Measurements from ENCODE around the gene EBF4.

Gene EBF4

GRCh38 chr20:2745060-2745910 is 52.7 kb downstream of the EBF4 start:
- DNase-seq, result no peak

DNA sequence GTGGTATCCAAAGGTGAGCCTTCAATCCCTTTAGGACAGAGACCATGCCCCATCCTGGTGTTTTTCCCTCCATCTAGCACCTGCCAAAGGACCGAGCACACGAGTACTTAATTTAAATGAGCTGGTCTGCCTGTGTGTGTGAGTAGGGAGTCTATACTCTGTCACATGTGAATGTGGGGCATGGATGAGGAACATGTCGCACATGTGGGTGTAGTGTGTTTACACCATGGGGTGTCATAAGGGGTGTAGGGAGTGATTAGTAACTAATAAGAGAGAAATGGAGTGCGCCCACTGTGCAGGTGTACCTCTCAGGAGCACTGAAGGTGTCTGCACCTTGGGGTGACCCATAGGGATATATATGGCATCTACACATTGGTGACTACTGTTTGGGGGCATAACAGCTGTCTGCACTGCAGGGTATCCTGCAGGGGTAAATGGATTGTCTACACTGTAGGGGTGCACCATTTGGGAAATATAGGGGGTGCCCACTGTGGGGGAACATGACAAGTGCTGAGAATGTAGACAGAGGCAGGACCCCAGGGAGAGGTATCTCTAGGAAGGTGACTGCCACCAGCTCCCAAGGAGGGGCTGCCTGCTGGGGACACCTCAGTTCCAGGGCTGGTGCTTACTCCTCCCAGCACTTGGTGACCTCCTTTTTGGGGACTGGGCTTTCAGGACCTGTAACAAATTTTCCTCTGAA is 53.5 kb downstream of the EBF4 start:
- no peak for DNase-seq

GRCh38 chr20:2746636-2747265 is 54.2 kb downstream of the EBF4 start:
- DNase-seq, result no peak

DNA sequence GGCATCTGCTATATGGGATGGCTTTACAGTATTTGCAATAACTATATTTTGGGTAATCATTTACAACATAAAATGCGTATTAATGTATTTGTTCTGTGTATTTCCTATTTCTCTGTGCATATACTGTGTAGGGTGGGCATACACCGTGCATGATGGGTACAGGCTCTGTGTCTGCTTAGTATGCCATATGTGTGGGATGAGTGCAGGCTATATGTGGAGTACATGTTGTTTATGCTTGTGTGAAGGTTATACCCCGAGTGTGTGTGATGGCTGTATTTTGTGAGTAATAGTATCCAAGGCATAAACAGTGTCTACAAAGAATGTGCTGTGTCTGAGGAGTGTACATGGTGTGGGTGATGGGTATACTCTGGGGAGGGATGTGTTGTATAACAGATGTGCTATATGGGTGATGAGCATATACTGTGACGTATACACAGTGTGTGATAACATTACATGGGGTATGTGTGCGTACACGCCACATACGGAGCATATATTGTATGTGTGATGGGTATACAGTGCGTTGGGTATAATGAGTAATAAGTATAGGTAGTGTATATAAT is 55.2 kb downstream of the EBF4 start:
- no peak for DNase-seq

- DNase-seq, result no peak
Observed at GRCh38 chr20:2748551-2749342, 56.2 kb downstream of the EBF4 start.

DNA sequence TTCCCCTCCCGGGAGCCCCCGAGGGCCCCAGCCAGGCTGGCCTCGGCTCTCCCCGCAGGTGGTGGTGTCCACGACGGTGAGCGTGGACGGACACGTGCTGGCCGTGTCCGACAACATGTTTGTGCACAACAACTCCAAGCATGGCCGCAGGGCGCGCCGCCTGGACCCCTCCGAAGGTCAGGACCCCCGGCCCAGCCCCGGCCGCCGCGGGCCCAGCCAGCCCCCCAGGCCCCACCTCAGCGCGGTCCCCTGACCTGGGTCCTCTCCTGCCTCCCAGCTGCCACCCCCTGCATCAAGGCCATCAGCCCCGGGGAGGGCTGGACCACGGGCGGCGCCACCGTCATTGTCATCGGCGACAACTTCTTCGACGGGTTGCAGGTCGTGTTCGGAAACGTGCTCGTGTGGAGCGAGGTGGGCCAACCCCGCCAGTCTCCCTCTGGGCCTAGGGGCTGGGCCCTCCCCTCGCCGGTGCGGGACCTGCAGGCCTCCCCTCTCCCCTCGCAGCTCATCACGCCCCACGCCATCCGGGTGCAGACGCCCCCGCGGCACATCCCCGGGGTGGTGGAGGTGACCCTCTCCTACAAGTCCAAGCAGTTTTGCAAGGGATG is 56.9 kb downstream of the EBF4 start:
- DNase-seq, result no peak

GRCh38 chr20:2749951-2750490 is 57.4 kb downstream of the EBF4 start:
- DNase-seq, result no peak

DNA sequence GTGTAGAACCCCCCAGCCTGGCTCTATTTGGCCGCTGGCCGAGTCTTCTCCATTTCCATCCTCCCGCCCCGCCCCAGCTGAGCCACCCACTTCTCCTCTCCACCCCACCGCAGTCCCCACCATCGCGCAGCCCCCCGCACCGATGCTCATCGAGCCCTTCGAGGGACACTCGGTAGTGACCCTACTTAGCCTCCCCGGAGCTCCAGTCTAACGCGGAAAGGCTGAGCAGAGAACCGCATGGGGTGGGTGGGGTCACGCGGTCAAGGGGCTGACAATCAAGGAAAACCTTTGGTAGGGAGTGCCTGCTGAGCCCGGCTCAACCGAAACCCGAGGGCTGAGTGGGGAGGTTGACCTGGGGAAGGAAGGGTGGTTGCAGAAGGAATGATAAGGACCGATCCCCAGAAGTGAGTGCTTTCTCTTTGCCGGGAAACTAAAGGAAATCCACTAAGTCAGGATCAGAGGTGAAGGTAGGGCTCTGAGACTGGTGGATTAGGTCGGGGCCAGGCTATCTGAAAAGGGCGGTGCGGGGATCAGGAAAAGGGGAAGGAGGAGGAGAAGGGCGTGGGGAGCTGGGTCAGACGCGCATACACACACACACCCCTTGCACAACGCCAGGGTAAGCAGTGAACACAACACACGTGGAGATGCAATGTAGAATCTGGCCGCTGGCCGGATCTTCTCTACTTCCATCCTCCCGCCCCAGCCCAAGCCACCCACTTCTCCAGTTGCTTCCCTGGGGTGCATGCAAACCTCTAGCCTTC is 58.1 kb downstream of the EBF4 start:
- DNase-seq, result no peak

- DNase-seq, result no peak
Observed at GRCh38 chr20:2751347-2751877, 58.8 kb downstream of the EBF4 start.

- DNase-seq, result no peak
Observed at GRCh38 chr20:2751878-2752566, 59.4 kb downstream of the EBF4 start.

GRCh38 chr20:2752567-2753460 is 60.2 kb downstream of the EBF4 start:
- DNase-seq, result no peak

- DNase-seq, result no peak
Observed at GRCh38 chr20:2753461-2754040, 61.0 kb downstream of the EBF4 start.

GRCh38 chr20:2754424-2754823 is 61.8 kb downstream of the EBF4 start:
- DNase-seq, result no peak

- no peak for DNase-seq
Observed at GRCh38 chr20:2755451-2756055, 63.0 kb downstream of the EBF4 start.

DNA sequence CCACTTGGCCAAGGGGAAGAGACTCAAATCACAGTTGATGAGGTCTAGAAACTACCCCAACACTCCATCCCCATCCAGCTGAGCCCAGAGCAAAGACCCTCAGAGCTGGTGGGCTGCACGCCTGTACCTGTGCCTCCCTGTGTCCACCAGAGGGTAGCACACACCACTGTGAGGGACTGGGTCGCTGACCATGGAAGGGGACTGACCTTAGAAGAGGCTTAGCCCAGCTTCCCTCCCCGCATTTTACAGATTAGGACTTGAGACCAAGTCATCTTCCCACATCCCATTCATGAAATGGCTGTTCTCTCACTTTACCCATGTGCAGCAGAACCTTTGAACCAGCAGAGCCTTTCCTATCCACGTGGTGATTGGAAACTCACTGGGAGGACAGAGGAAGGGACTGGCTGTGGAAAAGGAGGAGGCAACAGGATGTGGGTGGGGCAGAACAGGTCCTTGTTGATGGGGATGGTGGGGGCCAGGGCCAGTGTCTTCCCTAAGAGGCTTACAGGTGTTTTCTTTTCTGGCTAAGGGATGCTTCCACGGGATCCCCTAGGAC is 63.6 kb downstream of the EBF4 start:
- no peak for DNase-seq

DNA sequence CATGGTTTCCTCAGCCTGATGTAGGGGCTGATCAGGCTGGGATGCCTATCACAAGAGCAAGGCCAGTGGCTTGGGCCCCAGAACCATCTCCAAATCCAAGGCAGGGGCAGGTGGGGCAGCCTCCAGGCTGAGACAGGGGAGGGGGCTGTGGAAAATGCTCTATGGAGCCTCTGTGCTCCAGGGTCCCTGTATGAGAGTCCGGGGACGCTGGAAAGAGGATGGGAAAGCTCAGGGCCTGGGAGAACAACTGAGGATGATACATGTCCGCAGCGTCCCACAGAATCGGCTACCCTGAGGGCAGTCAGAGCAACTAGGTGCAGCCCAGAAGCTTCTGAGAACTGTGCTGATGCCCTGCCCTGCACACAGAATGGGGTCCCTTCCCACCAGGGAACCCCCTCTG is 64.4 kb downstream of the EBF4 start:
- DNase-seq, result no peak

DNA sequence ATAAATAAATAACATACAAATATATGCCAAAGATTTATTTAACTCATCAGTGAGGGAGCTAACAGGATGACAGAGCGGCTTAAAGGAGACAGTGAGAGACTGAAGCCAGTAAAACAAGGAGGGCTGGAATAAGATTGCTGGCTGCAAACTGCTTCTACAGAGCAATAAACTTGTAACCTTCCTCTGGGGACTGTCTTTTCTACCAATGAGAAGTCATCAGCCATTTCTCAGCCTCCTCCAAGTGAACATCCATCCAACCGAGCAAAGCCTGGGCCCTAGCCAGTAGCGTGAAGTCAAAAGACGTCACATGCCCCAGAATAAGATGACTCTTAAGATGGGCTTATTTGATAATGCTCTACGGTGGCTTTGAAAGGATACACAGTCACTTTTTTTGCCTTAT is 65.4 kb downstream of the EBF4 start:
- no peak for DNase-seq

- no peak for DNase-seq
Observed at GRCh38 chr20:2759143-2759542, 66.6 kb downstream of the EBF4 start.
